HG03571 (cell line): ENCODE data around the gene EDN1.

Experiments used
- ATAC-seq: cut with Tn5 transposase; IDR thresholded peaks from one replicate; pipeline ENCODE4 v1.9.1; 2021; ENCODE audit not compliant: unreplicated experiment

EDN1 gene

GRCh38 chr6:12269110-12269509, 21.1 kb upstream of the EDN1 start:
- ATAC-seq, result no peak

DNA sequence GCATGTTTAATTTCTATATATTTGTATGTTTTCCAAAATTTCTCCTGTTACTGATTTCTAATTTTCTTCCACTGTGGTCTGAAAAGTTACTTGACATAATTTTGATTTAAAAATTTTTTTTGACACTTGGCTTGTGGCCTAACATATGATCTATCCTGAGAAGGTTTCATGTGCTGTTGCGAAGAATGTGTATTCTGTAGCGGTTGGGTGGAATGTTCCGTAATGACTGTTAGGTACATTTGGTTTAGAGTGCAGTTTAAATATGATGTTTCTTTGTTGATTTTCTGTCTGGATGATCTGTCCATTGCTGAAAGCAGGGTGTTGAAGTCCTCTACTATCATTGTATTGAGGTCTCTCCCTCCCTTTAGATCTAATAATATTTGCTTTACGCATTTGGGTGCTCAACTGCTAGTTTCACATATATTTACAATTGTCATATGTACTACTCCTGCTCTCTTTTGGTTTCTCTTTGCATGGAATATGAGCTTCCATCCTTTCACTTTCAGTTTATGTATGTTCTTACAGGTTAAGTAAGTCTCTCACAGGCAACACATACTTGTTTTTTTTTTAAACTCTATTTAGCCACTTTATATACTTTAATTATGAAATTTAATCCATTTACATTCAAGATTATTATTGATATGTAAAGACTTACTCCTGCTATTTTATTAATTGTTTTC, 19.5 kb upstream of the EDN1 start:
- no peak for ATAC-seq

DNA sequence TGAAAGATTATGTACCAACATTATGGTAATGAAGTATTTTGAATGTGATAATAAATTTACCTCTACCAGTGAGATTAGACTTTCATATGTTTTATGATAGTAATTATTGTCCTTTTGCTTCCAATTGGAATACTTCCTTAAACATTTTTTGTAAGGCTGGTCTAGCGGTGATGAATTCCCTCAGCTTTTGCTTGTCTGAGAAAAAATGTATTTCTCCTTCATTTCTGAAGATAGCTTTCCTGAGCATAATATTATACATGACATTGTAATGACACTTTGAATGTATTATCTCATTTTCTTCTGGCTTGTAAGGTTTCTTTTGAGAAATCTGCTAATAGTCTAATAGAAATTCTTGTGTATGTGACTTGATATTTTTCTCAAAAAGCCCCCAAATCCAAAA, 18.6 kb upstream of the EDN1 start:
- no peak for ATAC-seq

DNA sequence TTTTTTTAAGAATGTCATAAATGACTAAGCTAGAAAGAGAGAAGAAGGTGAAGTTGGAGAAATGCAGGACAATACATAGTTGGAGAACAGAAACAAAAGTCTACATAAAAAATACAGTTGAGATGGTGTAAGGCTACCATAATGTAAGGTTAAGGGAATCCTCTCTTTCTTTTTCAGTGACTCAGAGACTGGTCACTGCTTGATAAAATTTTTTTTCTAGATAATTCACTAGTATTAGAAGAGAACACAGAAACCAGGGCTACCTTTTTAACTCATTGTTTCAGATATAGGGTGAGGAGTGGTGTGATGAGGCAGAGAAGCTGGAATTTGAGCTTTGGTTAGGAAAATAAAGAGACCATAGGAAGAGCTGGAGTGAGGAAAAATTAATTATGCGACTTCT, 18.2 kb upstream of the EDN1 start:
- ATAC-seq, result no peak

GRCh38 chr6:12275107-12275506, 15.1 kb upstream of the EDN1 start:
- ATAC-seq, result no peak

DNA sequence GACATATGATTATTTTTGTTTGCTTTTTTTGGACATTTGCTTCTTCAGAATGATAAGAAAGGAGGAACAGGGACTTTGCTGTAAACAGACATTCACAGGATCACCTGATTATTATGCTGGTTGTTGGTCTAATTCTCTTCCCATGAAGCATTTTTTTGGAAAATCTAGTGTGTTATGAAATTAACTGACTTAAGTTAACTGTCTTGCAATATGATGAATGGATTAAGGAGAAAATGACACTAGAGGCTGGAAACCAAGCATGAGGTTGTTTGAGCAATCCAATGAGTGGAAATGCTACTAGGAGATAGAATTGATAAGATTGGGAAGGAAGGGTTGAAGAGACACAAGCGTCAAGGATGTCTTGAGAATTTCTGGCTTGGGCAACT, 13.2 kb upstream of the EDN1 start:
- ATAC-seq, result no peak

- no peak for ATAC-seq
Observed at GRCh38 chr6:12277386-12277785, 12.8 kb upstream of the EDN1 start.

DNA sequence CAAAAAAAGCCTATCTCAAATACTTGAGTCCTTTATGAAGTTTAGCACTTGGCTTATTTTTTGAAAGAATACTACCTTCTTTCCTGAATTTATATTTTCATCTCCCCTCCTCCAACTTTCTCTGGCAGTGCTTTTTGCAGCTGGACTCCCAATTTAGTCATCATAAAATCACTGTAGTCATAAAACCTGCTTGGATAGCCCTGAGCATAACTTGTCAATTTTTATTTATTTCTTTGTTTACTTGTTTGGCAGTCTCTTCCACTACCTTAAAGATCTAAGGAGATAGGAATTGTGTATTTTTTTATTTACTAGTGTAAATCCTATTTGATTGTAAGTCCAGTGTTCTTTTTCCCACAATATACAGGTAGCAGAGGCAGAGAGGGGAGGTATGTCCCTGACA, 11.2 kb upstream of the EDN1 start:
- ATAC-seq, result no peak

- ATAC-seq, result no peak
Observed at GRCh38 chr6:12279322-12280091, 10.7 kb upstream of the EDN1 start.

- no peak for ATAC-seq
Observed at GRCh38 chr6:12280458-12280857, 9.7 kb upstream of the EDN1 start.

- ATAC-seq, result no peak
Observed at GRCh38 chr6:12280902-12281301, 9.3 kb upstream of the EDN1 start.

DNA sequence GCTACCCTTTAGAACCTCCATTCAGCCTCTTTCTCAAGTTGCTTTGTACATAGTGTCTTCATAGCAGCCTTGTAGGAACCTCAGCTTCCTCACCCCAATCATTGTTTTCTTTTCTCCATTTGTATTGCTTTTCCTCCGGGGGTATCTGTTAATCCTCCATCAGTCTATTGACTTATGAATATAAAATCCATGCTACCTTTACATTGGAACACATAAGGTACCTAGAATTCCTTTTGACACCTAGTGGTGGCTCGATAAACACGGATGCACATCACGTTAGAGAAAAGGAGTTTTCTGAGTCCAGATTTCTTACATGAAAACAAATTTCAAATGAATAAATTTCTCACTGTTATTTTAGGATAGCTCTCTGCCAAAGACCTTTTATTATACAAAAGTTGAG, 6.3 kb upstream of the EDN1 start:
- no peak for ATAC-seq

DNA sequence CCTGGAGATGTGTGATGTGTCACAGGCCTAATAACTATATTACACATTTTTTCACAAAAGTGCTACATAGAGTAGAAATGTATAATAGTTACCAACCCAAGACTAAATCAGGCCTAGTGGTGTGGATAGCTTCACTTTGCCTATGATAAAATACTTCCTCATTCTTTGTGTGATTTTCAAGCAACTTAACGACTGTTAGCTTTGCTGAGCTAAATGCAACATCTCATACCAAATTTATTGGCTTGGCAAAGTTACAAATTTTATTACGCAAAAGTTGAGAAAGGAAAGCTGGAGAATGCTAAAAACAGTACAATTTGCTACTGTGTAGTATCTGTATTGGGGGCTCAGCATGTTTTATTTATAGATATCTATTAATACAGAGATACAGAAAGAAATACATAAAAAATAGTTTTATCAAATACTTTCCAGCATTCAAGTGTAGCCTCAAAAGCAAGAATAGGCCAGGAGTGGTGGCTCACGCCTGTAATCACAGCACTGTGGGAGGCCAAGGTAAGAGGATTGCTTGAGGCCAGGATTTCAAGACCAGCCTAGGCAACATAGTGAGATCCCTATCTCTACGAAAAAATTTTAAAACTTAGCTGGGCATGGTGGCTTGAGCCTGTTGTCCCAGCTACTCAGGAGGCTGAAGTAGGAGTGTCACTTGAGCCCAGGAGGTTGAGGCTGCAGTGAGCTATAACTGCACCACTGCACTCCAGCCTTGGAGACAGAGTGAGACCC, 3.6 kb upstream of the EDN1 start:
- ATAC-seq, result no peak

DNA sequence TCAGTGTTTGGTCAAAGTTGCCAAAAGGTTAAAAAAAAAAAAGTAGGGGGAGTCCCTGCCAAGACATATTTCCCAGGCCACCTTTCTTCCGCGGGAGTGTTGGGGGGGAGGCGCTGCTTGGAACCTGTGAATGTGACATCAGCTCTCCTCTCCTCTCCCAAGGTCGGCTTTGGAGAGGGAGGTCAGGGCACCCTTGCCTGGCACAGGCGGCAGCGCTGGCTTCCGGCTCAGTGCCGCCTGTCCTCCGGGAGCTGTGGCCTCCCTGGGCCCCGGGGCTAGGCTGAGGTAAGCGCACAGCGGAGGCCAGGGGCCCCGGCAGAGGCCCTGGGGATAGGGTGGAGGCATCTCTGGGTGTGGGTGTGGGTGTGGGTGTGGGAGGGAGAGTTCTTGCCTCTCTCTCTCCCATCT, 1.9 kb upstream of the EDN1 start:
- ATAC-seq, result no peak

DNA sequence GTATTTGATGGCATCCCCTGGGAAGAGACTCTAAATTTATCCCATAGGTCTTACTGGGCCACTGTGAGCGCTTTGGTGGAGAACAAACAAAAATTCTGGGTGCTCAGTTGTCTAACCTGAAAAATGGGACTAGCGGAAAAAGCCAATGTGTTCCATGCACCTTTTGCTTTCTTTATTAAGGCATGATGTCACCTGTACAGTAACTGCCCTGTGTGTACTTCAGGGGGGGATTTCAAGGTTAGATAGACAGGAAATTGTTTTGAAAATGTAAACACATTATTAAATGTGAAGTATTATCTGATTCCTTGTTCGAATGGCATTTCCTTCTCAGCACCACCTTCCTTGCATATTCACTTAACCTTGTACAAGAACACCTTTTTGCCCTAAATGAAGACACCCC, 1.2 kb upstream of the EDN1 start:
- no peak for ATAC-seq

DNA sequence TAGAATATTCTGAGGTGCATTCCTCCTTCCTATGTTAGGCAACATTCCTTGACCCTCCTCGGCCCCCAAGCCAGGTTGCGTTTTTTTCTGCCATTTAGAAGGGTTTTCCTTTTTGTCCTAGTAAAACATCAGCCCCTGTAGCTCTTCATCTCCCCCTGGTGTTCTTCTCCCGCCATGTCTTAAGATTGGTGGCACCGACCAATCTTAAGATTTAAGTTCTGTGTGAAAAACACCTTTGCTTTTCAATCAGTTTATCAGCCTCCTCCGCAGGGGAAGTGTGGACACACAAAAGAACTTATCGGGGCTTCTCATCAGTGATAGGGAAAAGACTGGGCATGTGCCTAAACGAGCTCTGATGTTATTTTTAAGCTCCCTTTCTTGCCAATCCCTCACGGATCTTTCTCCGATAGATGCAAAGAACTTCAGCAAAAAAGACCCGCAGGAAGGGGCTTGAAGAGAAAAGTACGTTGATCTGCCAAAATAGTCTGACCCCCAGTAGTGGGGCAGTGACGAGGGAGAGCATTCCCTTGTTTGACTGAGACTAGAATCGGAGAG, 719 bp upstream of the EDN1 start:
- no peak for ATAC-seq

GRCh38 chr6:12291071-12291838, 1.1 kb downstream of the EDN1 start:
- ATAC-seq, result no peak

- no peak for ATAC-seq
Observed at GRCh38 chr6:12291839-12292604, 1.9 kb downstream of the EDN1 start.

DNA sequence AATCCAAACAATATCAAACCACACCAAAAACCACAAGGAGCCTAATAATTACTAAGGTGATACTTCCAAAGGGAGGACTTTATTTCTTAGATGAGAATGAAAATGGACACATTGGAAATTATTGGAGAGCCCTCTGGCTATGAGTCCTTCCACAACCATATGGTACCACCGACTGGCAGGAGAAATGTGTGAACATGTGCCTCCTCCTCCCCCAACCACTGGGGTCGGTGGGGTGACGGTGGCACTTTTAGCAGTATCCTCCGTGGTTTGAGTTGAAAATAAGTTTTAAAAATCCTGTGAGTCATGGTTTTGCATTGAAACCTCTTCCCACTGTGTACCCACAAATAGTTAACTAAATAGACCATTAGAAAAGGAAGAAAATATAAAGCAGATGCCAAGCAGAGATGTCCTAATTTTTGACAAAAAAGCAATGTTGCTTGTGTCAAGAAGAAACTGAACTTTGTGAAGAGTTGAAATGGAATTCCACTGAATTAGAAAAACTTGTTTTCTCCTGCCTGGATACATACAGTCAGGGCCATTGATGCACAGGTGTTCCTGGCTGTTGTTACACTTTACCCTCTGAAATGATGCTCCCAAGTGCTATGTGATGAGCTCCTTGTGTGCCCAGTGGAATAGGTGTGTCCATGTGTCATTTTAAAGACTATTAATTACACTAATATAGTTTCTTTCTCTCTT, 3.2 kb downstream of the EDN1 start:
- no peak for ATAC-seq
